ENCODE results near the gene HTR3D.

DNA sequence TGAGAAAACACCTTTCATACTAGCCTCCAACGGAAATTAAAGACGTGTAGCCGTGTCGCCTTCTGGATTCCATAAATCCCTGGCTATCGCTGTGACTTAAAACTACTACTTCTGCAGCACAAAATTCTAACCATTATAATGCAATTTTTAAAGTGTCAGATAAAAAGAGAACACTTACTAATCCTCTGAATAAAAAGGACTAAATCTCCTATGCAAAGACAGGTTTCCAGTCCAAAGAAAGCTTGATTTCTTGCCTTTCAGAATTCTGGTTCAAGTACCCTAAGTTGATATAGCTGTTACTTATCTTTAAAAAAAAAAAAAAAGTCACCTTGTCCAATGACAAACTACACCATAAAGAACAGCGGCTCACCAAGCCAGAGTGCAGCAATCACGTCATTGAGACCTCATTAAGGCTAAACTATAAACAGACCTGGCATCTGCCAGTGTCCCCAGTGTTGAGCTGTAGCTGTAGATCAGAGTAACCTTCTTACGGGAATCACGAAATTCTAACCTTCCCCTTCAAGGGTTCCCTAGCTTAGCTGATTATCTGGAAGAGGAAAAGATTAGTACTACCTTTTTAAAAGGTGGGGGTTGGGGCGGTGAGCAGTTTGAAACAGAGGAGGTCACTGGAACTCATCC is 16.0 kb upstream of the HTR3D start:
- TF ChIP-seq POLR2AphosphoS5 (IDR thresholded peaks at IDR 0.05): no peak
- TF ChIP-seq POLR2A (IDR thresholded peaks at IDR 0.05): no peak

Measured in breast epithelium (tissue), 3 donors.